Erythroblast (primary cell): Measurements from ENCODE around the gene BTBD8.

ENCODE experiments used
- DNase-seq, 2 experiments: peaks; one replicate each; lab custom pipeline; 2025; lab: John Stamatoyannopoulos, UW
- GATA1 ChIP-seq: IDR thresholded peaks from 2 replicates; pipeline ENCODE4 v1.6.1; 2011; ENCODE audit warnings: low read depth, mild to moderate bottlenecking, control low read depth, low read length, moderate library complexity
- POLR2A ChIP-seq: IDR thresholded peaks from 2 replicates; pipeline ENCODE4 v1.6.1; 2011; ENCODE audit warnings: mild to moderate bottlenecking, low read length

Gene BTBD8

GRCh38 chr1:92188436-92189255, 108.5 kb downstream of the BTBD8 start:
- DNase-seq: no peak
- TF ChIP-seq GATA1 (no peak), POLR2A (no peak)

DNA sequence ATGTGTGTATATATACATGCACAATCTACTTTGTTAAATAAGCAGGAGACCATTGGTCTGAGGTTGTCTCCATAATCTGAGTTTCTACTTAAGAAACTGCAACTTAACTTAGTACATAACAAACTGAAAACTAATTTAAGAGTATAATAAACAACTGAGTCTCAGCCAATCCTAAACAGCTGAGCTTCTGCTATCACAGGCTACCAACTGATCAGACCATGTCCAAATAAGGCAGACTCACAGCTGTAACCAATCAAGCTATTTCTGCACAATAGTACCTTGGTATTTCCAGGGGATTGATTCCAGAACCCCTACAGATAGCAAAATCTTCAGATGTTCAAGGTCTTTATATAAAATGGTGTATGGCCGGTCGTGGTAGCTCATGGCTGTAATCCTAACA, 111.6 kb downstream of the BTBD8 start:
- TF ChIP-seq GATA1: no peak
- no peak for DNase-seq

DNA sequence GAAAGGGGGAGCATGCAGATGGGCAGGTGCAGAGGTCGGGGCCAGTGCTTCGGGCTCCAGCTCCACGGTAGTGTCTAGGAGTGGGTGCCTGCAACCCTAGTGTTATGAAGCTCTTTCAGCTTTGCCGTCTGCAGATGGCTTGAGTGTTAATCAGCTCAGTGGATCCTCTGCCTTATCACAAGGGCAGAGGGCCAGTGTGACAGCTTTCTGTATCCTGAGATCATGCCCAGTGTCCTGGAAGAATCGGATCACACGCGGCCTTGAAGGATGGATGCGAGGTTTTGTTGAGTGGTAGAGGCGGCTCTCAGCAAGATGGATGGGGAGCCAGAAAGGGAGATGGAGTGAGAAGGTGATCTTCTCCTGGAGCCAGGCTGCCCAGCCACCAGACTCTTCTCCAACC, 112.1 kb downstream of the BTBD8 start:
- no peak for DNase-seq
- TF ChIP-seq POLR2A (no peak), GATA1 (no peak)

GRCh38 chr1:92194511-92194910, 114.4 kb downstream of the BTBD8 start:
- TF ChIP-seq POLR2A (no peak), GATA1 (no peak)
- no peak for DNase-seq

- DNase-seq: no peak
- TF ChIP-seq GATA1 (no peak), POLR2A (no peak)
Observed at GRCh38 chr1:92201973-92202372, 121.8 kb downstream of the BTBD8 start.

DNA sequence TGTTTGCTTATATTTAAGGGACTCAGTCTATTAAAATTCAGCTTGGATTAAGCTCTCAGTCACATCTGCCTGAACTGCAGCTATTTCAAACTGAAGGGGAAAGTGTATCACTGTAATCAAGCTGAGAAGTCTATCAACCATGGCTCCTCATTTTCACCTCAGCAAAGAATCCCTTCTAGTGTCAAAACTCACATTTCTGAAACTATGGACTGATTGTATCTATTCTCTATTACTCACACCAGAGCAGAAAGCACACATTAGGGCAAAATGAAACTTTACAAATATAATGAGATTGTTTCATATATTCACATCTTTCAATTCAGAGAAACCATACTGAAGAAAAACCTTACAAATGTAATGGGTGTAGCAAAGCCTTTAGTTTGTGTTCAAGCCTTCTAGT, 123.0 kb downstream of the BTBD8 start:
- DNase-seq: no peak
- TF ChIP-seq GATA1 (no peak), POLR2A (no peak)

GRCh38 chr1:92210701-92211100, 130.6 kb downstream of the BTBD8 start:
- TF ChIP-seq POLR2A: no peak
- TF ChIP-seq GATA1: no peak
- DNase-seq: no peak

DNA sequence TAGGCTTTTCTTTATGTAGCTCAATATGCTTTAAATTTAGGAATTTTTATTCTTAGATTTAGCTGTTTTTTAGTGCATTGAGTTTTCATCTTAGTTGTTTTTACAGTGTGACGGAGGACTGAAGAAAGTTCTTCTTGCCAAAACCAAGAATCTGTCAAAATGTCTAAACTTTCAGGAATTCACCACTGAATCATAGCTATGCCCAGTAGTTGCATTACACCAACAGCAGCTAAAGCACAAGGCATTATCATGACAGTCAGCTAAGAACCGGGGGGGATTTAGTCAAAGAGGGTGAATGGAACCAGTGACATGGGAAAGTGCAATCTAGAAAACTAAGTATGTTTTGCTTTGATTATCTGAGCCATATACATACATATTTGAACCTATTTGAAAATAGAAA, 131.0 kb downstream of the BTBD8 start:
- DNase-seq: no peak
- TF ChIP-seq GATA1 (no peak), POLR2A (no peak)

GRCh38 chr1:92217721-92218120, 137.6 kb downstream of the BTBD8 start, which contains the start of gene C1orf146:
Gene C1orf146, plus strand, starts transcription at chr1:92217915. Its CDS starts 13,506 bp downstream, at chr1:92231421.
- DNase-seq: no peak
- TF ChIP-seq GATA1: no peak
- TF ChIP-seq POLR2A: no peak

- TF ChIP-seq POLR2A: no peak
- TF ChIP-seq GATA1: no peak
- DNase-seq: no peak
Observed at GRCh38 chr1:92218559-92218958, 138.4 kb downstream of the BTBD8 start.

DNA sequence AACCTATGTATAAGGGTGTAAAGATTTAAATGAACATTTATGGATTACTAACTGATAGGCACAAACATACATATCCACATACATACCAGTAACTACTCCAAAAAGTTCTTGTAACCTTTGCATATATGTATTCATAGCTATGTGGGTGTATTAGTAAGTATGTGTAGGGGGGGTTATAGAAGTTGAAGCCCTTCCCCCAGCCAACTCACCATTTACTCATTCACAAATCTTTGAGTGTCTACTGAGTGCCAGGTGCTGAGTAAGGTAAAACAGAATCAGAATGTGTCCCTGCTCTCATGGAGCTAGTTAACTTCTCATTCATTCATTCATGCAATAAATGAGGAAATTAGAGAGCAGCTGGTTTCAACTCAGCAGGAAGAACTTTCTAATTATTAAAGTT, 138.9 kb downstream of the BTBD8 start:
- no peak for DNase-seq
- TF ChIP-seq POLR2A (no peak), GATA1 (no peak)

GRCh38 chr1:92228401-92228800, 148.3 kb downstream of the BTBD8 start:
- TF ChIP-seq POLR2A (no peak), GATA1 (no peak)
- no peak for DNase-seq

GRCh38 chr1:92230736-92231135, 150.6 kb downstream of the BTBD8 start:
- no peak for TF ChIP-seq POLR2A
- TF ChIP-seq GATA1: no peak
- no peak for DNase-seq
